Mesendoderm (in vitro differentiated cells): ENCODE data around the gene APIP.

ENCODE experiments used
- small RNA-seq: library from polyadenylated mRNA; stranded (forward); fragments of <200 nt; extraction: miRNeasy Mini kit (QIAGEN cat#:217004); gene quantifications from one replicate; pipeline ENCODE3, GENCODE V24; 2013; ENCODE audit not compliant: insufficient read depth

APIP gene

Small RNAs within 50 kb of the gene (small RNA-seq; reads per million reads assigned to genes)
- gene MIR1343 = 1.8 reads per million, percentile 8 among the genes with 10 or more reads in this experiment
